Cardiac muscle cell (in vitro differentiated cells and primary cell): ENCODE results near the gene NAXD. TPM values are rescaled to one million over a fixed set of nuclear protein-coding genes. Genes with fewer than 3 reads are reported as not detected.

ENCODE experiments used
- DNase-seq, 2 donors: peaks; one replicate each; pipeline versions ENCODE4 v3.0.0 to v3.0.0-alpha.2; 2010 to 2017; ENCODE audit warnings: low read depth in 1 of 2, low spot score in 1 of 2
- H3K27ac ChIP-seq: fragments of 200-600 bp; sonication (generic); 2 replicates; pipeline ENCODE4 v1.5.1; 2016
- H3K27me3 ChIP-seq: fragments of 200-600 bp; sonication (generic); 2 replicates; pipeline ENCODE4 v1.6.0; 2016; ENCODE audit warnings: control low read depth
- H3K36me3 ChIP-seq: fragments of 200-600 bp; sonication (generic); 2 replicates; pipeline ENCODE4 v1.5.1; 2016; ENCODE audit warnings: control low read depth
- H3K4me1 ChIP-seq: fragments of 200-600 bp; sonication (generic); 2 replicates; pipeline ENCODE4 v1.8.1; 2017; ENCODE audit warnings: low read depth, mild to moderate bottlenecking, mixed run types
- H3K4me3 ChIP-seq: fragments of 200-600 bp; sonication (generic); 2 replicates; pipeline ENCODE4 v1.5.1; 2016; ENCODE audit warnings: mild to moderate bottlenecking
- H3K9me3 ChIP-seq: fragments of 200-600 bp; sonication (generic); 2 replicates; pipeline ENCODE4 v1.5.1; 2017; ENCODE audit warnings: low read depth, mild to moderate bottlenecking, control low read depth
- polyA plus RNA-seq: library from polyadenylated mRNA; unstranded; fragments of >200 nt; fragmentation: Nextera tagmentation; extraction: Ambion mirVana; gene quantifications from 2 replicates; pipeline ENCODE4 v1.2.1, GENCODE V29; 2016
- total RNA-seq: library from RNA; depleted of rRNA; stranded (reverse); fragments of >200 nt; gene quantifications from 2 replicates; pipeline ENCODE4 v1.2.3, GENCODE V29; 2016
- TF ChIP-seq, protein P1 (sequence below): IDR thresholded peaks from 2 replicates; pipeline ENCODE4 v1.5.1; 2012; ENCODE audit warnings: low read depth, mild to moderate bottlenecking, low read length

Gene NAXD
- total and polyA plus RNA-seq, 2 experiments from 2014 or later = 36.8 to 40.7 TPM

DNA sequence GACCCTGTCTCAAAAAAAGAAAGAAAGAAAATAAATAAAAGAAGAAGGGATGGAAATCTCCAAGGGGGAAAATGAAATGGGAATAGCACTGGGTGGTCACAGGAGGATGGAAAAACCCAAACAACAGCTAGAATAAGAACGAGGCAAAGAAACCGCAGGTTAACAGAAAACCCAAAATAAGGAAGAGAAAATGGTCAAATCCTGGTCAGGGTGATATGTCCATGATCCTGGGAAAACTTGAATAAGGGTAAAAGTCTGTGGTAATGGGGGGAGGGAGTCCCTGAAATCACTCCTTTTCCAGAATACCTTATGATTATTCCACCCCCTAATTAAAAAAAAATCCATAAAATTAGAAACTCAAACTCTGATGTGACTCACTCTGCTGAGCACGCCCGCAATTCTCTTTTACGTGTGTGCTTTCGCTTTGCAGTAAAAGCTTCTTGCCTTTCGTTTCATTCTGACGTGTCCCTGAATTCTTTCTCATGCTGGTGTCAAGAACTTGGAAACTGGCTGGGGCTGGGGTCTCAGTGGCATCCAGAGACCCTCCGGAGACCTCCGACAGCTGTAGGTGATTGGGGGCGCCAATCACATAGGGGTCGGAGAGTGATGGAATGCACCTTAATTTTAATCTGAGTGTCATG lies 4.3 kb upstream of the NAXD start:
- Histone ChIP-seq H3K4me3 (no peak overlapping the region), H3K36me3 (no peaks in the 10 kb centered on the region), H3K27me3 (no peaks in the 10 kb centered on the region), H3K4me1 (no peaks in the 10 kb centered on the region), H3K9me3 (no peaks in the 10 kb centered on the region), H3K27ac (no peak overlapping the region)
- TF ChIP-seq, protein P1, sequence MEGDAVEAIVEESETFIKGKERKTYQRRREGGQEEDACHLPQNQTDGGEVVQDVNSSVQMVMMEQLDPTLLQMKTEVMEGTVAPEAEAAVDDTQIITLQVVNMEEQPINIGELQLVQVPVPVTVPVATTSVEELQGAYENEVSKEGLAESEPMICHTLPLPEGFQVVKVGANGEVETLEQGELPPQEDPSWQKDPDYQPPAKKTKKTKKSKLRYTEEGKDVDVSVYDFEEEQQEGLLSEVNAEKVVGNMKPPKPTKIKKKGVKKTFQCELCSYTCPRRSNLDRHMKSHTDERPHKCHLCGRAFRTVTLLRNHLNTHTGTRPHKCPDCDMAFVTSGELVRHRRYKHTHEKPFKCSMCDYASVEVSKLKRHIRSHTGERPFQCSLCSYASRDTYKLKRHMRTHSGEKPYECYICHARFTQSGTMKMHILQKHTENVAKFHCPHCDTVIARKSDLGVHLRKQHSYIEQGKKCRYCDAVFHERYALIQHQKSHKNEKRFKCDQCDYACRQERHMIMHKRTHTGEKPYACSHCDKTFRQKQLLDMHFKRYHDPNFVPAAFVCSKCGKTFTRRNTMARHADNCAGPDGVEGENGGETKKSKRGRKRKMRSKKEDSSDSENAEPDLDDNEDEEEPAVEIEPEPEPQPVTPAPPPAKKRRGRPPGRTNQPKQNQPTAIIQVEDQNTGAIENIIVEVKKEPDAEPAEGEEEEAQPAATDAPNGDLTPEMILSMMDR = no peak
- no peak for DNase-seq

DNA sequence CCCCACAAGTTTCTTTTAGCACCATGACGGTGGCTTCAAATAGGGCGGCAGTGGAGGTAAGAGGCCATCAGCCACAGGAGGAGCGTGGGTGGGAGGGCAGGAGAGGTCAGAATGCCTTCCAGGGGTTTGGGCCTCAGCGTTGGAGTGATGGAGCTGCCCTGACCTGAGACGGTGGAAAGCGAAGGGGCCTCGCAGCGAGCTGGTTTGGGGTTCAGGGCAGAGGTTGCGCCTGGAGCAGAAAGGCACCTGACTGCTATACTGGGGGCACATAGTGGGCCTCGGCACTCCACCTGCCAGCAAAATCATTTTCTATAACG lies 382 bp upstream of the NAXD start:
- H3K9me3 ChIP-seq = no peaks in the 10 kb centered on the region
- TF ChIP-seq, protein P1 = no peak
- H3K36me3 ChIP-seq = no peaks in the 10 kb centered on the region
- H3K27me3 ChIP-seq = no peaks in the 10 kb centered on the region
- peaks cover 13% of the 10 kb centered on the region for H3K4me1 ChIP-seq
- peak overlapping the region; percentile 71 for H3K27ac ChIP-seq
- H3K4me3 ChIP-seq = peak overlapping the region; percentile 76
- no peak for DNase-seq

DNA sequence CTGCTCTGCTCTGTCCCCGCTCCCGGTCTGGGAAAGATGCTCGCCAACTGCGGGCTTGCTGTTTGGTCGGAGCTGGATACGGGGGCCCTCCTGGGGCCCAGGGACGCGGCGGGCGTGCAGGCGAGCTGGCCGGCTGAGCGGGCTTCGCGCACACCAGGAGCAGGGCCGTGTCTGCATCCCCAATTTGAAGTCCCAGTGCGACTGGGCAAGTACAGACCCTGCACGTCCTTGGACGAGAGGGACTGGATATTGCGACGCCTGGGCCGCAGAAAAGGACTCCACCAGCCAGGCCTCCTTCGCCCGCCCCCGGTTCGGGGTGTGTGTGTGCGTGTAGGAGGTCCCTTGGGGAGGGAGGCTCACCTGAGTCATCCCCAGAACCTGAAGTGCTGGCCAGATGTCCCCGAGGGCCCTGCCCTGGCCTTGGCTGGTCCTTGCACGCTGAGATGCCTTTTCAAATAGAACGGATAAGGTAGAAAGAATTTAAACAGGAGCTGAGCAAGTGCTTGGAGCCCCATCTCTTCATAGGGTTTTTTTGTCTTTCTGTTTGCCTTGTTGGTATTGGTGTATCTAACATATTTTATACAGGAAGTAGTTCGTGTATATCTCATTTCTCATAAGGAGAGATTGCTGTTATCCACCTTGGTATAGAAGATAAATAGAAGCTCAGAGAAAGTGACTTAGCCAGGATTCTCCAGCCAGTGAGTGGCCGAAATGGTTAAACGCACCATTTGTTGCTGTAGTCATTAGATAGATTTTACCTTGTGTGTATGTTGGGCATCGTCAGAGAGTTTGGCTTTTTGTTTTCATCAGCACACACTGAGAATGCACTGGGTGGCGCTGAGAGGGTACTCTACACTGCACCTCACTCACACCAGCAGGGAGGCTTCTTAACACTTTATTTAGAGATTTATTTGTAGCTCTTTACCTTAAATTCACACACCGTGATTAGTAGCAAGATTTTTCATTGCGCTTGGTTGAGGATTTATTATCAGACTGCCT lies 1.1 kb downstream of the NAXD start:
- DNase-seq = peak in 1 of 2 donors; percentile 38
- TF ChIP-seq, protein P1 = peak; percentile 17
- H3K36me3 ChIP-seq = no peaks in the 10 kb centered on the region
- H3K4me3 ChIP-seq = peak overlapping the region; percentile 76
- peaks cover 13% of the 10 kb centered on the region for H3K4me1 ChIP-seq
- peak overlapping the region; percentile 71 for H3K27ac ChIP-seq
- no peaks in the 10 kb centered on the region for H3K9me3 ChIP-seq
- H3K27me3 ChIP-seq = no peaks in the 10 kb centered on the region

DNA sequence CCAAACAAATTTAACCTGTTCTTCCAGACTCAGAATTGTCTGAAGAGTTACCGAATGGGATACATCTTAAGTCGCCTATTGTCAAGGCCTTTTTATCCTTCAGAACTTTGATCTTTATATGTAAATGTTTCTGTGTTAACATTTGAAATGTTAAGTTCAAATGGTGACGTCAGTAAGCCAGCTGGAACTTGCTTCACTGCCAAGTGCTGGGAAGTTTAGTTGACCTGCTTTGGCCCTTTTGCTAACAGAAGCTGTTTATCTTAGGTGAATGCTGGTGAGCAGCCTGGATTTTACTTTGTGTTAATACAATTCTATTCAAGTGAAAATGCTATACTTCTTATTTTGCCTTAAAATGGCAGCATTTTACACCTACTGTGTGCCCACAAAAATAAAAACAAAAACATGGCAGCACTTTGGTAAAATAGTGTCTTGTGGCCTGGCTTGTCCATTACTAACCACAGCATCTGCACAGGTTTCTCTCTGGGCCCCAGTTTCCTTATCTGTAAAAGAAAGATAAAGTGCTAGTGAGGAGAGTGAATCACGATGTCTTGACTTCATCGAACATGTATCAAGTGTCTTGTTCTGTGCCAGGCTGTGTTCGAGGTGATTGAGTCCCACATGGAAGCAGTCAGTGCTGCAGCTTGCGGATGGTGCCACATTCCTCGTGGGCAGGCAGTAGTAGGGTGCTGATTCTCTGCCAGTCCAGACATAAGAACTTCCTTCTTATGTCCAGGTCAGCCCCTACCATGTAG lies 2.2 kb downstream of the NAXD start:
- Histone ChIP-seq H3K27ac (no peak overlapping the region), H3K27me3 (no peaks in the 10 kb centered on the region), H3K4me1 (peaks cover 13% of the 10 kb centered on the region), H3K4me3 (no peak overlapping the region), H3K36me3 (no peaks in the 10 kb centered on the region), H3K9me3 (no peaks in the 10 kb centered on the region)
- DNase-seq = peak in 1 of 2 donors; percentile 84
- TF ChIP-seq, protein P1 = no peak

DNA sequence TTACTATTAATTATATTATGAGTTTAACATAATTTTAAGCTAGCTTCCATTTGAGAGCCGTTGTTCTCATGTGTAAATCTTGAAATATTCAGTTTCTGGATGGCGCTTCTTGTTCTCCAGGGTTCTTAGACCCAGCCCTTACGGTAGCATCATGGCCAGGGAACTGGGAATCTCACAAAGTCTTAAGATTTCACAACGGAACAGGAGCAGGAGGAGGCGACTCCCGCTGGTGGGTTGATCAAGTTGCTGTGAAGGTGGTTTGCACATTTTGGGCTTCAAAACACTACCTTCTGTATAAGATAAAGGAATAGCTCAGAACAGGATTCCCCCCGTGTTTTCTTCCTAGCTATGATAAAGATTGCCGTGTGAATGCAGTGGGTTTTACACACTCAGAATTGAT lies 2.8 kb downstream of the NAXD start:
- no peaks in the 10 kb centered on the region for H3K36me3 ChIP-seq
- no peak overlapping the region for H3K27ac ChIP-seq
- no peaks in the 10 kb centered on the region for H3K9me3 ChIP-seq
- H3K4me3 ChIP-seq = no peak overlapping the region
- peaks cover 13% of the 10 kb centered on the region for H3K4me1 ChIP-seq
- no peaks in the 10 kb centered on the region for H3K27me3 ChIP-seq
- TF ChIP-seq, protein P1 = no peak
- no peak for DNase-seq
